22Rv1 (cell line): ENCODE measurements around the gene MLLT3.

ENCODE experiments used
- ZFX ChIP-seq: fragments of 450-650 bp; IDR thresholded peaks from 2 replicates; pipeline ENCODE4 v1.6.1; 2017; ENCODE audit warnings: antibody characterized with exemption, borderline replicate concordance
- TF ChIP-seq, protein P1 (sequence below): fragments of 450-650 bp; IDR thresholded peaks from 2 replicates; pipeline ENCODE4 v1.5.1; 2017; ENCODE audit warnings: mild to moderate bottlenecking

DNA sequence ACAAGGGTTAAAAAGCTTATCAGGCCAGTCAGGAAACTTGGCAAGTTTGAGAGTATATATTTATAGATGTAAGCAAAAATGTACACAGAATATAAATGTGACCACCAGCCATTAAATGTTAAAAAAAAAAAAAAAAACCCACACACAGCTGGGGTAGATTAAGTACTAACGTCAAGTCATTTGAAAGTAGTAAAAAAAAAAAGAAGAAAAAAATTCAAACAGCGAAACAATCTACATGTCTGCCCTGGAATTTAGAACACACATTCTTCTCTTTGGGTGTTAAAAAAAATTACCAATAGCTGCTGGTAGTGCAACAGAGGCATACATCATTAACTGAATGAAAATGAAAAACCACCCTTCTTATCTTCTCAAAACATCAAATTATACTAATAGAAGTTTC is 269.7 kb downstream of the MLLT3 start:
- TF ChIP-seq, protein P1, sequence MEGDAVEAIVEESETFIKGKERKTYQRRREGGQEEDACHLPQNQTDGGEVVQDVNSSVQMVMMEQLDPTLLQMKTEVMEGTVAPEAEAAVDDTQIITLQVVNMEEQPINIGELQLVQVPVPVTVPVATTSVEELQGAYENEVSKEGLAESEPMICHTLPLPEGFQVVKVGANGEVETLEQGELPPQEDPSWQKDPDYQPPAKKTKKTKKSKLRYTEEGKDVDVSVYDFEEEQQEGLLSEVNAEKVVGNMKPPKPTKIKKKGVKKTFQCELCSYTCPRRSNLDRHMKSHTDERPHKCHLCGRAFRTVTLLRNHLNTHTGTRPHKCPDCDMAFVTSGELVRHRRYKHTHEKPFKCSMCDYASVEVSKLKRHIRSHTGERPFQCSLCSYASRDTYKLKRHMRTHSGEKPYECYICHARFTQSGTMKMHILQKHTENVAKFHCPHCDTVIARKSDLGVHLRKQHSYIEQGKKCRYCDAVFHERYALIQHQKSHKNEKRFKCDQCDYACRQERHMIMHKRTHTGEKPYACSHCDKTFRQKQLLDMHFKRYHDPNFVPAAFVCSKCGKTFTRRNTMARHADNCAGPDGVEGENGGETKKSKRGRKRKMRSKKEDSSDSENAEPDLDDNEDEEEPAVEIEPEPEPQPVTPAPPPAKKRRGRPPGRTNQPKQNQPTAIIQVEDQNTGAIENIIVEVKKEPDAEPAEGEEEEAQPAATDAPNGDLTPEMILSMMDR: no peak
- no peak for TF ChIP-seq ZFX
